CD14-positive monocyte (primary cell): ENCODE results near the gene SLC1A7. TPM values are rescaled to one million over a fixed set of nuclear protein-coding genes. Genes with fewer than 3 reads are reported as not detected.

Source experiments
- DNase-seq, 3 donors: peaks; one replicate each; pipeline ENCODE4 v3.0.0-alpha.2; 2011 to 2022
- H2AFZ ChIP-seq: 2 replicates; pipeline ENCODE4 v1.6.0; 2012; ENCODE audit warnings: mild to moderate bottlenecking, low read depth, low read length, inconsistent platforms; ENCODE audit not compliant: insufficient read depth, poor library complexity, severe bottlenecking
- H3K27ac ChIP-seq, 2 donors: 1 replicate in 1 of 2; 2 replicates in 1 of 2; pipeline ENCODE4 v1.5.1; 2012 to 2013; ENCODE audit warnings: low read length in 2 of 2, control low read depth in 1 of 2, inconsistent platforms in 1 of 2, low read depth in 1 of 2, mild to moderate bottlenecking in 1 of 2
- H3K27me3 ChIP-seq, 2 donors: one replicate each; pipeline versions ENCODE4 v1.6.0 to v1.6.1; 2011 to 2013; ENCODE audit warnings: low read length in 2 of 2; ENCODE audit not compliant: control insufficient read depth in 2 of 2, insufficient read depth in 2 of 2
- H3K36me3 ChIP-seq, 2 donors: replicated peaks in 1 of 2; 1 replicate in 1 of 2; 2 replicates in 1 of 2; pipeline versions ENCODE4 v1.5.1 to v1.6.1; 2012 to 2013; ENCODE audit warnings: low read length in 2 of 2, control low read depth in 1 of 2, inconsistent platforms in 1 of 2, mild to moderate bottlenecking in 1 of 2; ENCODE audit not compliant: insufficient read depth in 2 of 2, control insufficient read depth in 1 of 2
- H3K4me1 ChIP-seq, 2 donors: 1 replicate in 1 of 2; 2 replicates in 1 of 2; pipeline versions ENCODE4 v1.5.1 to v1.6.1; 2012 to 2013; ENCODE audit warnings: low read length in 2 of 2, control low read depth in 1 of 2, inconsistent platforms in 1 of 2, mild to moderate bottlenecking in 1 of 2, moderate library complexity in 1 of 2; ENCODE audit not compliant: insufficient read depth in 2 of 2, control insufficient read depth in 1 of 2
- H3K4me2 ChIP-seq: replicated peaks from 2 replicates; pipeline ENCODE3; 2012; ENCODE audit warnings: low read length, moderate library complexity, mild to moderate bottlenecking; ENCODE audit not compliant: poor library complexity, severe bottlenecking; ENCODE audit errors: extremely low read depth
- H3K4me3 ChIP-seq, 3 experiments: fragments of 200-600 bp in 1 of 3; sonication (generic) in 1 of 3; replicated peaks in 1 of 3; 1 replicate in 2 of 3; 2 replicates in 1 of 3; pipeline ENCODE4 v1.5.1; 2011 to 2013; ENCODE audit warnings: low read length in 3 of 3, mild to moderate bottlenecking in 3 of 3, control low read depth in 2 of 3, low read depth in 2 of 3, inconsistent platforms in 1 of 3, moderate library complexity in 1 of 3
- H3K79me2 ChIP-seq: 2 replicates; pipeline ENCODE4 v1.6.0; 2012; ENCODE audit warnings: mild to moderate bottlenecking, control low read depth, inconsistent platforms, low read length, moderate library complexity; ENCODE audit not compliant: insufficient read depth
- H3K9ac ChIP-seq: 2 replicates; pipeline ENCODE4 v1.6.0; 2017; ENCODE audit warnings: low read length, mild to moderate bottlenecking; ENCODE audit not compliant: insufficient read depth, poor library complexity, severe bottlenecking
- H3K9me3 ChIP-seq, 2 donors: replicated peaks in 1 of 2; 1 replicate in 1 of 2; 2 replicates in 1 of 2; pipeline versions ENCODE4 v1.5.1 to v1.6.1; 2012 to 2013; ENCODE audit warnings: low read length in 2 of 2, control low read depth in 1 of 2; ENCODE audit not compliant: control insufficient read depth in 1 of 2, insufficient read depth in 1 of 2
- H4K20me1 ChIP-seq: 2 replicates; pipeline ENCODE4 v1.6.0; 2012; ENCODE audit warnings: mild to moderate bottlenecking, low read length, control low read depth, moderate library complexity; ENCODE audit not compliant: insufficient read depth
- H3K27ac Mint-ChIP-seq, 7 donors: one replicate each; pipeline ENCODE4 v1.8.0; 2020; ENCODE audit warnings: mild to moderate bottlenecking in 7 of 7, mixed read lengths in 7 of 7, moderate library complexity in 6 of 7, inconsistent platforms in 2 of 7
- H3K27me3 Mint-ChIP-seq, 3 donors: one replicate each; pipeline ENCODE4 v1.8.0; 2021 to 2022; ENCODE audit warnings: low read depth in 3 of 3, mild to moderate bottlenecking in 3 of 3, mixed read lengths in 3 of 3, moderate library complexity in 3 of 3, inconsistent platforms in 1 of 3
- H3K36me3 Mint-ChIP-seq, 2 donors: one replicate each; pipeline ENCODE4 v1.8.0; 2020; ENCODE audit warnings: mixed read lengths in 2 of 2, inconsistent platforms in 1 of 2, mild to moderate bottlenecking in 1 of 2
- H3K4me1 Mint-ChIP-seq: one replicate; pipeline ENCODE4 v1.8.0; 2020; ENCODE audit warnings: mild to moderate bottlenecking, mixed read lengths
- H3K4me3 Mint-ChIP-seq, 2 donors: one replicate each; pipeline ENCODE4 v1.8.0; 2020; ENCODE audit warnings: mild to moderate bottlenecking in 2 of 2, mixed read lengths in 2 of 2, moderate library complexity in 1 of 2
- H3K9me3 Mint-ChIP-seq, 7 donors: one replicate each; pipeline ENCODE4 v1.8.0; 2020 to 2022; ENCODE audit warnings: mixed read lengths in 7 of 7, mild to moderate bottlenecking in 6 of 7, moderate library complexity in 6 of 7, inconsistent platforms in 2 of 7
- WGBS: methylation state at CpG from one replicate; pipeline ENCODE4 v1.1.5; 2013; ENCODE audit warnings: missing lambda C conversion rate; ENCODE audit not compliant: insufficient coverage; 5-methylcytosine and 5-hydroxymethylcytosine counted together
- intact Hi-C, 2 donors: fragments of 100-400 bp; cut with micrococcal nuclease; formaldehyde crosslinking; loops; one replicate each; pipeline versions ENCODE4 v1.15.0 to v1.15.1; 2023
- polyA plus RNA-seq, 3 donors: library from polyadenylated mRNA; depleted of rRNA in 1 of 3; unstranded in 2 of 3; stranded (reverse) in 1 of 3; fragments of 300-500 nt in 2 of 3; fragments of >200 nt in 1 of 3; fragmentation: Illumina TruSeq in 2 of 3; gene quantifications; 1 replicate in 2 of 3; 2 replicates in 1 of 3; pipeline ENCODE4 v1.2.3, GENCODE V29; 2012 to 2021
- TF ChIP-seq, protein P1 (sequence below): fragments of 200-600 bp; IDR thresholded peaks from one replicate; pipeline ENCODE4 v1.8.0; 2022; ENCODE audit warnings: antibody characterized with exemption, mild to moderate bottlenecking

The SLC1A7 gene
- polyA plus RNA-seq, 3 donors = not detected

DNA sequence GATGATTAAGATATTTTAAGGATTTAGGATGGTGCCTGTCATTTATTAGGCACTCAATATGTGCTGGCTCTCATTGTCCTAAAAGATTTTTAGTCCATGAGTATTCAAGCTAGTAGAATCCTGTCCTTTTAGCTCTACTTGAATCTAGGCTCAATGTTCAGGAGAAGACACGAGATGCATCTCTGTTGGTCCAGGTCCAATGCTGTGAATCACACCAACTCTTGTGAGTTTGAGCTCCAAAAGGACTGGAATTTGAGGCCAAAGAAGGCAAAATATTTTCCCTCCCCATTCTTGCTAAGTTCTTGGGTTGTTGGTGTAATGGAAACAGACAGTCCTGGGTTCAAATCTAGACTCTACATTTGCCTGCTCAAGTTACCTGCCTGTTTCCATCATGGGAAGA is 81.9 kb downstream of the SLC1A7 start:
- H3K4me1 ChIP-seq = peaks cover 0 to 3% of the 10 kb centered on the region in 2 donors
- H3K27me3 Mint-ChIP-seq = peaks cover 44 to 72% (median 49%) of the 10 kb centered on the region in 3 donors
- peaks cover 0 to 7% (median 2%) of the 10 kb centered on the region in 7 donors for H3K9me3 Mint-ChIP-seq
- H4K20me1 ChIP-seq = no peaks in the 10 kb centered on the region
- TF ChIP-seq, protein P1, sequence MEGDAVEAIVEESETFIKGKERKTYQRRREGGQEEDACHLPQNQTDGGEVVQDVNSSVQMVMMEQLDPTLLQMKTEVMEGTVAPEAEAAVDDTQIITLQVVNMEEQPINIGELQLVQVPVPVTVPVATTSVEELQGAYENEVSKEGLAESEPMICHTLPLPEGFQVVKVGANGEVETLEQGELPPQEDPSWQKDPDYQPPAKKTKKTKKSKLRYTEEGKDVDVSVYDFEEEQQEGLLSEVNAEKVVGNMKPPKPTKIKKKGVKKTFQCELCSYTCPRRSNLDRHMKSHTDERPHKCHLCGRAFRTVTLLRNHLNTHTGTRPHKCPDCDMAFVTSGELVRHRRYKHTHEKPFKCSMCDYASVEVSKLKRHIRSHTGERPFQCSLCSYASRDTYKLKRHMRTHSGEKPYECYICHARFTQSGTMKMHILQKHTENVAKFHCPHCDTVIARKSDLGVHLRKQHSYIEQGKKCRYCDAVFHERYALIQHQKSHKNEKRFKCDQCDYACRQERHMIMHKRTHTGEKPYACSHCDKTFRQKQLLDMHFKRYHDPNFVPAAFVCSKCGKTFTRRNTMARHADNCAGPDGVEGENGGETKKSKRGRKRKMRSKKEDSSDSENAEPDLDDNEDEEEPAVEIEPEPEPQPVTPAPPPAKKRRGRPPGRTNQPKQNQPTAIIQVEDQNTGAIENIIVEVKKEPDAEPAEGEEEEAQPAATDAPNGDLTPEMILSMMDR = no peak
- H3K79me2 ChIP-seq = no peaks in the 10 kb centered on the region
- H3K27ac ChIP-seq = no peak overlapping the region
- H3K4me2 ChIP-seq = no peak overlapping the region
- H3K9ac ChIP-seq = no peak overlapping the region
- no peak overlapping the region for H3K4me3 ChIP-seq
- H2AFZ ChIP-seq = no peak overlapping the region
- H3K9me3 ChIP-seq = peaks cover 0 to 13% of the 10 kb centered on the region in 2 donors
- WGBS = 100% methylated on average over 1 of the region's 1 CpG
- no peak overlapping the region for H3K27ac Mint-ChIP-seq
- peaks cover 6% of the 10 kb centered on the region for H3K4me1 Mint-ChIP-seq
- H3K36me3 ChIP-seq = no peaks in the 10 kb centered on the region
- H3K4me3 Mint-ChIP-seq = no peak overlapping the region
- no peaks in the 10 kb centered on the region for H3K36me3 Mint-ChIP-seq
- intact Hi-C loops = no loop called here
- peaks cover 44 to 54% of the 10 kb centered on the region in 2 donors for H3K27me3 ChIP-seq
- DNase-seq = no peak

DNA sequence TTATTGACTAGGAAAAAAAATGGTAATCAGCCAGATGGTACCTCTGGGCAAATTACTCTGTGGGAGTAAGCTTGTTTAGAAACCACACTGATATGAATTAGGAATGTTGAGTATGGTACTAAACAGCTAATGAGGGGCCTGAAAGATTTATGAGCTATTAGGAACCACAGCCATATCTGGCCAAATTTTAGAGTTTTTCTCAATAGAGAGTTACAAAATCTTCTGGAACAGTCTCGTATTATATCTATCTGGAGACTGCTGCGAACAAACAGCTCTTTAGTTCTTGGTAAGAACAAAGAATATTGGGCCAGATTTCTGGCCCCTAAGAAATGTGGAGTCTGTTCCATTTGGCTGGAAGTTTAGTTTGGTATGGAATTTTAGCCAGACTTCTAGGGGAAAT is 85.3 kb downstream of the SLC1A7 start:
- peaks cover 22 to 24% of the 10 kb centered on the region in 2 donors for H3K36me3 Mint-ChIP-seq
- H3K36me3 ChIP-seq = peaks cover 5 to 16% of the 10 kb centered on the region in 2 donors
- H3K27me3 Mint-ChIP-seq = peaks cover 24 to 47% (median 28%) of the 10 kb centered on the region in 3 donors
- peaks cover 0 to 4% (median 1%) of the 10 kb centered on the region in 7 donors for H3K9me3 Mint-ChIP-seq
- H3K4me1 ChIP-seq = peaks cover 0 to 3% of the 10 kb centered on the region in 2 donors
- no peak overlapping the region for H3K9ac ChIP-seq
- intact Hi-C loops = no loop called here
- no peak overlapping the region for H3K4me2 ChIP-seq
- H3K27ac ChIP-seq = no peak overlapping the region
- peaks cover 29 to 32% of the 10 kb centered on the region in 2 donors for H3K27me3 ChIP-seq
- H3K9me3 ChIP-seq = peaks cover 0 to 4% of the 10 kb centered on the region in 2 donors
- TF ChIP-seq, protein P1 = no peak
- no peaks in the 10 kb centered on the region for H3K79me2 ChIP-seq
- no peak overlapping the region for H3K4me3 ChIP-seq
- WGBS = 93% methylated on average over 2 of the region's 2 CpGs
- no peak for DNase-seq
- H2AFZ ChIP-seq = no peak overlapping the region
- H3K4me1 Mint-ChIP-seq = peaks cover 4% of the 10 kb centered on the region
- no peak overlapping the region for H3K27ac Mint-ChIP-seq
- no peaks in the 10 kb centered on the region for H4K20me1 ChIP-seq
- no peak overlapping the region for H3K4me3 Mint-ChIP-seq
